ENCODE data around the gene ZNF865.
A peak's percentile ranks its signal among the peaks of the same experiment; 100 is the strongest.

The ZNF865 gene

DNA sequence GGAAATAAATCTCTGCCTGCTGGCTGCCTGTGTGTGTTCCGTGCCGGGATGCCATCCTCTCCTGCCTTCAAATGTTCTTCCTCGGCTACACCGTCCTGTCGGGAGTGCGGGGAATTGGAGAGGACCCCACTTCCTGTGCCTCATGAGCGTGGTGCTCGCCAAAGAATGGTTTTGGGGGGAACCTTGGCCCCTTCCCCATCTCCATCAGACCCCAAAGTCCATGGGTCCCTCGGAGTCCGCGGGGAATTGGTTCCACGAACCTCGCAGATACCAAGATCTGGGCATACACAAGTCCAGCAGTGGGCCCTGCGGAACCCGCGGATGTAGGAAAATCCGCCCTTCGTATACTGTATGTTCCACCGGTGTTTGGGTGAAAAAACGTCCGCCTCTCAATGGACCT is 2.3 kb upstream of the ZNF865 start:
- no peak for TF ChIP-seq CTCF (IDR thresholded peaks at IDR 0.05; ENCODE audit: borderline replicate concordance, insufficient read depth, low read depth, low read length)
- no peak overlapping the region for H3K4me3 ChIP-seq (ENCODE audit: low read depth, low read length)

DNA sequence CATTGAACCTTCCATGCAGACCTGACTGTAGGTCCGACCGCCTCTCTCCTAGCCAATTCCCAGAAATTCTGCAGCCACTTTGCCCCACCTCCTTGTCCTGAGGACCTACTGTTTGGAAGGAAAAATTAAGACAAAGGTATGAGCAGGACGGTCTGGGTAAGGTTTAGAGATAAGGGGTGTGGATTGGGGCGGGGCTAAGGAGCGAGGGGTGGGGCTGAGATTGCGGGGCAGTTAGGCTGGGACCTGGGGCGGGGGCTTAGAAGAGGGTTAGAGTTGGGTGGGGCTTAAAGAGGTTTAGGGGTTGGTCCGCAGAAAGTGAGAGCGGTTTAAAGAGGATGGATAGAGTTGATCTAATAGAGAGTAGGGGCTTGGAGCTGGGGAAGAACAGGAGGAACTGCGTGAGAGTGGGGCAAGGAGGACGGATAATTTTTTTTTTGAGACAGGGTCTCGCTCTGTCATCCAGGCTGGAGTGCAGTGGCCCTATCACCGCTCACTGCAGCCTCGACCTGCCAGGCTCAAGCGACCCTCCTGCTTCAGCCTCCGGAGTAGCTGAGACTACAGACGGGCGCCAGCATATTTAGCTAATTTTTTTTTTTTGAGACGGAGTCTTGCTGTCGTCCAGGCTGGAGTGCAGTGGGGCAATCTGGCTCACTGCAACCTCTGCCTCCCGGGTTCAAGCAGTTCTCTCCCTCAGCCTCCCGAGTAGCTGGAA is 1.7 kb upstream of the ZNF865 start:
- no peak overlapping the region for H3K4me3 ChIP-seq (ENCODE audit: low read depth, low read length)
- no peak for TF ChIP-seq CTCF (IDR thresholded peaks at IDR 0.05; ENCODE audit: borderline replicate concordance, insufficient read depth, low read depth, low read length)

- H3K4me3 ChIP-seq (ENCODE audit: low read depth, low read length), result peak overlapping the region; percentile 85
- TF ChIP-seq CTCF (IDR thresholded peaks at IDR 0.05; ENCODE audit: borderline replicate concordance, insufficient read depth, low read depth, low read length), result no peak
Observed at GRCh38 chr19:55605207-55605636, 225 bp upstream of the ZNF865 start.

GRCh38 chr19:55606471-55606787 is 982 bp downstream of the ZNF865 start:
- no peak for TF ChIP-seq CTCF (IDR thresholded peaks at IDR 0.05; ENCODE audit: borderline replicate concordance, insufficient read depth, low read depth, low read length)
- H3K4me3 ChIP-seq (ENCODE audit: low read depth, low read length), result peak overlapping the region; percentile 85

DNA sequence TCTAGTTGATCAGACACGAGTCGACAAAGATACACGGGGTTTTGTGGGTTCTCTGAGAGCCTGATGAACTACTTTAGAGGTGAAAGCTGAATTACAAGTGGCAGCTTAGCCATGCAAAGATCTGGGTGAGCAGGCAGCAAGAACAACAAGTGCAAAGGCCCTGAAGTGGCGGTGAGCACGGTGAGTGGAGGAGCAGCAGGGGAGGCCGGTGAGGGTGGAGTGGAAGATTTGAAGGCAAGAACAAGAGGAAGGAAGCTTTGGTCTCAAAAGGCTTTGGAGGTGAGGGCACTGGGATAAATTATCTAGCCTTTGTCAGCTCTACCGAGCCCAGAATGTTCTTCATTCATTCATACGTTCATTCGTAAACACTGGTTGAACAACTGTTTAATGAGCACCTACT is 1.4 kb downstream of the ZNF865 start:
- peak overlapping the region; percentile 85 for H3K4me3 ChIP-seq (ENCODE audit: low read depth, low read length)
- TF ChIP-seq CTCF (IDR thresholded peaks at IDR 0.05; ENCODE audit: borderline replicate concordance, insufficient read depth, low read depth, low read length), result no peak

DNA sequence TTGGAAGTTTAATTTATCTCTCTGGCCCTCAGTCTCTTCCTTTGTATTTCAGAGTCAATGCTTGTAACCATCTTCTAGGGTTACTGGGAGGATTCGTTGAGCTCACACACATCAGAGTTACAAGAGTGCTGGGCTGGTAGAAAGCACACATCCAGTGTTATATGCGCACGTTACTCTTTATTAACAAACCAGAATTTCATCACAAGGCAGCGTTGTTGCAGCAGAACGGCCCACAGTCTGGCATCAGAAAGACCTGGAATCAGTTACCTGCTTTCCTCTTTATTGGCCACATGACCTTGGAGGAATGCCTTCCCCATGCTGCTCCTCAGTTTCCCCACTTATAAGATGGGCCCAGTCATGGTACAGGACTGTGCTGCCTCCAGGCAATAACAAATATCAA is 3.9 kb downstream of the ZNF865 start:
- TF ChIP-seq CTCF (IDR thresholded peaks at IDR 0.05; ENCODE audit: borderline replicate concordance, insufficient read depth, low read depth, low read length), result no peak
- H3K4me3 ChIP-seq (ENCODE audit: low read depth, low read length), result no peak overlapping the region

GRCh38 chr19:55611300-55611982 is 6.0 kb downstream of the ZNF865 start:
- H3K4me3 ChIP-seq (ENCODE audit: low read depth, low read length), result no peak overlapping the region
- no peak for TF ChIP-seq CTCF (IDR thresholded peaks at IDR 0.05; ENCODE audit: borderline replicate concordance, insufficient read depth, low read depth, low read length)

Measured in GM12875 (cell line).